ENCODE results near the gene C14orf132.

GRCh38 chr14:96062506-96062905 is 23.3 kb downstream of the C14orf132 start:
- no peak for TF ChIP-seq TAF1 (IDR thresholded peaks at IDR 0.05; ENCODE audit: borderline replicate concordance, insufficient read depth, low read length)
- no peak for TF ChIP-seq POLR2AphosphoS5 (IDR thresholded peaks at IDR 0.05; ENCODE audit: low read depth, low read length)
- TF ChIP-seq, protein P1, sequence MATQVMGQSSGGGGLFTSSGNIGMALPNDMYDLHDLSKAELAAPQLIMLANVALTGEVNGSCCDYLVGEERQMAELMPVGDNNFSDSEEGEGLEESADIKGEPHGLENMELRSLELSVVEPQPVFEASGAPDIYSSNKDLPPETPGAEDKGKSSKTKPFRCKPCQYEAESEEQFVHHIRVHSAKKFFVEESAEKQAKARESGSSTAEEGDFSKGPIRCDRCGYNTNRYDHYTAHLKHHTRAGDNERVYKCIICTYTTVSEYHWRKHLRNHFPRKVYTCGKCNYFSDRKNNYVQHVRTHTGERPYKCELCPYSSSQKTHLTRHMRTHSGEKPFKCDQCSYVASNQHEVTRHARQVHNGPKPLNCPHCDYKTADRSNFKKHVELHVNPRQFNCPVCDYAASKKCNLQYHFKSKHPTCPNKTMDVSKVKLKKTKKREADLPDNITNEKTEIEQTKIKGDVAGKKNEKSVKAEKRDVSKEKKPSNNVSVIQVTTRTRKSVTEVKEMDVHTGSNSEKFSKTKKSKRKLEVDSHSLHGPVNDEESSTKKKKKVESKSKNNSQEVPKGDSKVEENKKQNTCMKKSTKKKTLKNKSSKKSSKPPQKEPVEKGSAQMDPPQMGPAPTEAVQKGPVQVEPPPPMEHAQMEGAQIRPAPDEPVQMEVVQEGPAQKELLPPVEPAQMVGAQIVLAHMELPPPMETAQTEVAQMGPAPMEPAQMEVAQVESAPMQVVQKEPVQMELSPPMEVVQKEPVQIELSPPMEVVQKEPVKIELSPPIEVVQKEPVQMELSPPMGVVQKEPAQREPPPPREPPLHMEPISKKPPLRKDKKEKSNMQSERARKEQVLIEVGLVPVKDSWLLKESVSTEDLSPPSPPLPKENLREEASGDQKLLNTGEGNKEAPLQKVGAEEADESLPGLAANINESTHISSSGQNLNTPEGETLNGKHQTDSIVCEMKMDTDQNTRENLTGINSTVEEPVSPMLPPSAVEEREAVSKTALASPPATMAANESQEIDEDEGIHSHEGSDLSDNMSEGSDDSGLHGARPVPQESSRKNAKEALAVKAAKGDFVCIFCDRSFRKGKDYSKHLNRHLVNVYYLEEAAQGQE (IDR thresholded peaks at IDR 0.05; ENCODE audit: insufficient read depth in 1 of 2, low read depth in 2 of 2, low read length in 2 of 2): no peak
- TF ChIP-seq SIN3A (IDR thresholded peaks at IDR 0.05; ENCODE audit: borderline replicate concordance, insufficient read depth, low read length): no peak
